ENCODE results near the gene SLC5A11.

GRCh38 chr16:24900230-24900629 lies 54.5 kb downstream of the SLC5A11 start:
- TF ChIP-seq CTCF (IDR thresholded peaks at IDR 0.05) (no peak), POLR2A (IDR thresholded peaks at IDR 0.05) (no peak)

Measured in heart left ventricle (tissue), 13 donors.